Amniotic epithelial cell (primary cell): ENCODE results near the gene LIMS1.
"Not testable (repeated sequence)": the region's sequence is repeated elsewhere in the genome, so short reads cannot be mapped to it uniquely, and the experiment has no call there.

Source experiments
- DNase-seq: peaks from one replicate; pipeline ENCODE4 v3.0.0-alpha.2; 2010; ENCODE audit warnings: low read depth

LIMS1 gene

DNA sequence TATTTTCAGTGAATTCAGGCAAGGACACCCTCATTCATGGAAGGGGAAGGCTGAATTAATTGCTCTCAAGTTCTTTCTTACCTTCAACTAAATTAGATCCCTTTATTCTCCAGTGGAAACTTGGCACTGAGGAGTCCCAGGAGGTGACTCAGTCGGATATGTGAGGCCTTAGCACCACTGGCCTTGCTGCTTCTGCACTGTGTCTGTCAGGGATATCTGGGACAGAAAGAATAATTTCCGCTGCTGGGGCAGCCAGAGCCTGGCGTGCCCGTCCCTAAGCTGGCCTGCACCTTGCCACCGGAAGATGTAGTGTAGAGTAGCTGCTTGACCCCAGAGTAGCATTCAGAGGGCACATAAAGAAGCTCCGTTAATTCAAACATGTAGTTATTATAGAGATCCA, 53.4 kb downstream of the LIMS1 start:
- DNase-seq: peak; percentile 87

DNA sequence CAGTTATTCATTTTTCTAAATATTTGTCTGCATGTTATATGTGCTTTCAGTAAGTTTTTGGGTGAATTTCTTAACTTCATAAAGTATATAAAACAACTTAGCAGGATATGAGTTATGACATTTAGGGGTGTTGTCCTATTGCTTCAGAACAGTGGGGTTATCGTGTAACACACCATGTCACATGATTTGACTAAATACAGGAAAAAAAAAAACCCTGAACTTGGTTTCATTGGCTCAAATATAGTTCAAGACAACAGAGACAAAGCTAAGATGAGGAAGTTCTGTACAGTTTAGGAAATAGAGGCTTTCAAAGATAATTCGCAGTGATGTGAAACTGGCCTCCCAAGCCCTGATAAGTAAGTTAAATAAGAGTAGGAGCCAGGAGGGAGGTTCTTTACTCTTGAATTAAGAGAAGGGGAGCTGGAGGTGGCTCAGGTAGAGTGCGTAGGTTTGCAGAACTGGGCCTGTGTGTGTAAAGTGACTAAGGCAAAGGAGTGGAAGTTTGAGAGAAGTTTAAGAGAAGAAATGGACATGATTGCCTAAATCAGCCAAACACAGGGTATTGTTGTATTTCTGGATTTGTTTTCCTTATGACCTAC, 53.9 kb downstream of the LIMS1 start:
- peak; percentile 77 for DNase-seq

DNA sequence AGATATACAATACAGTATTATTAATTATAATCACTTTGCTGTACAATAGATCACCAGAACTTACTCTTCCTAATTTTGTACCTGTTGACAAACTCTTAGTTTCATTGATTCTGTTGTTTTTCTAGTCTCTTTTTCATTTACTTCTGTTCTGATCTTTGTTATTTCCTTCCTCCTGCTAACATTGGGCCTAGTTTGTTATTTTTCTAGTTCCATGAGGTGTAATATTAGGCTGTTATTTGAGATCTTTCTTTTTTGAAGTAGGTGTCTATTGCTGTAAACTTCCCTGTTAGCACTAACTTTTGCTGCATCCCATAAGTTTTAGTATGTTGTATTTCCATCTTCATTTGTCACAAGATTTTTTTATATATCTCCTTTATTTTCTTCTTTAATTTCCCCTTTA, 55.1 kb downstream of the LIMS1 start:
- no peak for DNase-seq

DNA sequence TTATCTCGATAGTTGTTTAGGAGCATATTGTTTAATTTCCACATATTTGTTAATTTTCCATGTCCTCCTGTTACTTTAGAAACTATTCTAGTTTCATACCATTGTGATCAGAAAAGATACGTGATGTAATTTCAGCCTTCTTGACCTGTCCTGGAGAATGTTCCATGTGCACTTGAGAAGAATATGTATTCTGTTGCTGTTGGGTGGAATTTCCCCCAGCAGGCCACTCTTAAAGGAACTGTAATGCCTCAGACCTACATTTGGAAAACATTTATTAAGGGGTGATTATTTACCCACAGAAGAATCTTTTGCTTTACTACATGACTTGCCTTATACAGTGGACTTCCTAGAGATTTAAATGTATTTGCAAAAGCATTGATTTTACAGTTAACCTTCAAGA, 55.5 kb downstream of the LIMS1 start:
- no peak for DNase-seq

DNA sequence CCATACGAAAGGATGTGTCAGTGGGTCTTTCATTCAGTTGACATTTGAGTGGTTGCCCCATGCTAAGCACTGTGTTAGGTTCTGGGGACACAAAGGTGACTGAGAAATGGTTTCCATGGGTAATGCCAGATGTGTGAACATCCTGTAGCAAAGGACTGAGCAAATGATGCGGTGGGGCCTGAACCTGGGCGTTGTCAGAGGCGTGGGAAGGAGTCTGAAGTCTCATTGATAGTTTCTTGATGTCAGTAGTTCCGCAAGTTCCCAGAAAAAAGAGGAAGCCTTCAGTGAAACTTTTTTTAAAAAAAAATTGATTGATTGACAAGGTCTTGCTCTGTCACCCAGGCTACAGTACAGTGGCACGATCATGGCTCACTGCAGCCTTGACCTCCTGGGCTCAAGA, 56.9 kb downstream of the LIMS1 start:
- no peak for DNase-seq

DNA sequence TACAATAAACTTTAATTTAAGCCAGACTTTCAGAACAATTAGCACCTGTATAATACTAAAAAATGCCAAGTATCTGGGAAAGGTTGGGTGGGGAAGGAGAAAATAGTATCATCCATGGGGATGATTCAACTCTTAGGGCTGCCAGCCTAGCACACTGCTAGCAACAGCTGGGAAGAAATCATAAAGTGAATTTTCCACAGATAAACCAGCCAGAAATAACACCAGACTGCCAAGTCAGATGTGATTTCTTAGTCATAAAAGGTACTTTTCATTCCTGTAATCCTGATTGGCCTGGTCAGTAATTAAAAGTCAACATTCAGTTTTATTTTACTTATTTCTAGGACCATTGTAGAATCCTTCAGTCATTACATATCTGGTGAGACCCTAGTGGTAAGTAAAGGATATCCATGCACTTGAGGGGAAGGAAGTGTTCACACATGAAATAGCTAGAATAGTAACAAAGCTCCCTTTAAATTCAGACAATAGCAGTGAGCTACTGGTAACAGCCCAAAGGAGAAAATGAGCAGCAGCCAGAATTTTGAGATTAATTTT, 59.4 kb downstream of the LIMS1 start:
- peak; percentile 82 for DNase-seq

DNA sequence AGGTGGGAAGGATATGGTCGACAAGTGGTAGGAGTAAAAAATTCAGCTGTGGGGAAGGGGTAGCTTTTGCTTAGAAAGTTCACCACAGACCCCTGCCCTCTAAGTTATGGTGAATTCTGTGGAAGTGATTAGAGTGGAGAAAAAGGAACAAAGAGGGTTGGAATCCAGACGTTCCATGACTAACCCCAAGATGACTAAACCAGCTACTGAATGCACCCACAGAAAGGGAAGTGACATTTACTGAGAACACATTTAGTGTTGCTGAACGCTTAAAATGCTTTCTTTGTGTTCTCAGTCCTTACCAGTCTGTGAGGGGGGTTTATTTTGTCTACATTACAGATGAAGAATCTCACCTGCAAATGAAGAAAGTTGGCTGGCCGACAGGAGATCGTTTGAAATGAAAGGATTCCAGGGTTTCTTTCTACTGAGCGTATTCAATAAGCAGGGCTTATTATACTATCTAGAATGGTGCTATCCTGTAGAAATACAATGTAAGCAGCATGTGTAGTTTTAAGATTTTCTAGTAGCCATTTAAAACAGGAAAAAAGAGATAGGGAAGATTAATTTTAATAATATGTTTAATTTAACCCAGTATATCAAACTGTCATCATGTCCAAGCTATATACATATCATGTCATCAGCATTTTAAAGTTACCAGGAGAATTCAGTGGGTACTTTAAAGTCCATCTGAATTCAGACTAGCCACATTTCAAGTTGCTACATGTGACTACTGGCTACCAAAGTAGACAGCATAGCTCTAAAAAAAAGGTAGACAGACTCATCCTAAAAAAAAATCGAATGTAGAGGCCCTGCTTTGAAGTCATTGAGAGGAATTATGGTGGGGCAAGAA, 60.1 kb downstream of the LIMS1 start:
- DNase-seq: peak; percentile 92

DNA sequence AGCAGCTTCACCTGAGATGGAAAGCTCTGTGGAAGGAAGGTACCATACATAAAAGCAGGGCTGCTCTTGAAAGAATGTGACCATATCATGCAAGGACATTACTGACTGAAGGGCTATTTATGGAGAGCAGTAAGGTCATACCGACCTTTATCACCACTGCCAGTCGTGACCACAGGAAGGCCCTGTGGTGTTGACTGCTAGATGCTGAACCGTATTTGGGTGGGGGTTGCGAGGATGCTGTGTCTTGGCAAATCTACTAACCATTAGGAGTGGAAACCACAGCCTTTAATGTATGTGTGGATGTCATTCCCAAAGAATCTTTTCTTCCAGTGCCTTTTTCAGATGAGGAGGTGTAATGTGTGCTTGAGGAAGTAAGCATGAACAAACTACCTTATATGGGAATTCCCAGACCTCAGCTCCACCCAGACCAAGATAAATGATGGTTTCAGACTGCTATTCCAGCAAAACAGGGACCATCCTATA, 60.8 kb downstream of the LIMS1 start:
- peak; percentile 98 for DNase-seq

DNA sequence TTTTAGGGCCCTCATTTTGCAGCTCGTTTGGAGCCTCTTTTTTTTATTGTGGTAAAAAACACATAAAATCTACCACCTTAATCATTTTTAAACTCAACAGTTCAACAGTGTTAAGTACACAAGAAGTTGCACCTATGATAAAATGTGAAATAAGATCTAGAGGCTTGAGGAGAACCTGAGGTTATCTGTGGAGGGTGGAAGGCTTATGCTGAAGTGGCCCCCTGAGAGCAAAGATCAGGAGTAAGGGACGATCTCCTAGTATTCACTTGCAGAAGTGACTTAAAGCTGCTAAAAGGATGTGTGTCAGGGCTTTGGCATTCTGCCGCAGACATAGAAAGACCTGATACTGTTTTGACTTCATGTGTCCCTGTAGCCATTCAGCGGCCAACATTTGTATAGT, 61.5 kb downstream of the LIMS1 start:
- DNase-seq: not testable (repeated sequence)

DNA sequence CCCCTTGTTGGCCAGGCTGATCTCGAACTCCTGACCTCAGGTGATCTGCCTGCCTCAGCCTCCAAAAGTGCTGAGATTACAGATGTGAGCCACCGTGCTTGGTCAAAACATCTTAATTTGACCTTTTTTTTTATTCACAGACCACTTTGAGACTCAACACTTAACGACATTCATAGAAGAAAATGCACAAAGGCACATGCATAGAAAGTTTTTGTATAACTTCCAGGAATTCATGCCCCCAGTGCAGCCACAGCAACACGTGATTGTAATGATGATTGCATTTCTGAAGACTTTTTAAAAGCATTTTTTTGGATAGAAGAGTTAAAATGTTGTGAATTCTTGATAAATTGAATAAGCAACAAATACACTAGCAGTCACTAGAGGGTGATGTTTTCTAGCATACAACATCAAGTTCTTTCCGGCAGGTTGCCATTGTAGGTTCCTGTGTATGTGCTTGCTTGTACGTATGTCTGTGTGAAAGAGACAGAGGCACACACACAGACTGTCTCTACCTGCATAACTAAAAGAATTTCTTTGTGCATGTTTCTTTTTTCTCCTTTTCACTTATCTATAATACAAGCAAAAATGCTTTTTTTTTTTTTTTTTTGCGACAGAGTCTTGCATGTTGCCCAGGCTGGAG, 63.0 kb downstream of the LIMS1 start:
- DNase-seq: peak; percentile 78

DNA sequence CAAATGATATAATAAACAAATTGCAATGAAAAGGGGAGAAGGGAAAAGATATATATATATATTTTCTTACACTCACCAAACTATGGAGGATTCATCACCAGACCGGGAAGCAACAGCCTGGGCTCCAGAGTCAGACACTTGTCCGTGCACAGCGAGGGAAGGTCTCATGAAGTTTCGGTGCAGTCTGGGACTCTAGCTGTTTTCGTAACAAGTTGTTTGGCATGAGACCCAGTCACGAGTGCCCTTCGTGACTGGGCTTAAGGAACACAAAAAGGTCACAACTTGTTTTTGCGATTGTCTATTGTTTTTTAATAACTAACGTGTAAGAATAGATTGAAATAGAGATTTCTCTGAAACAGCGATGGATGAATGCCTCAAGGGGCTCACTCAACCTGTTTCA, 66.9 kb downstream of the LIMS1 start:
- DNase-seq: not testable (repeated sequence)

DNA sequence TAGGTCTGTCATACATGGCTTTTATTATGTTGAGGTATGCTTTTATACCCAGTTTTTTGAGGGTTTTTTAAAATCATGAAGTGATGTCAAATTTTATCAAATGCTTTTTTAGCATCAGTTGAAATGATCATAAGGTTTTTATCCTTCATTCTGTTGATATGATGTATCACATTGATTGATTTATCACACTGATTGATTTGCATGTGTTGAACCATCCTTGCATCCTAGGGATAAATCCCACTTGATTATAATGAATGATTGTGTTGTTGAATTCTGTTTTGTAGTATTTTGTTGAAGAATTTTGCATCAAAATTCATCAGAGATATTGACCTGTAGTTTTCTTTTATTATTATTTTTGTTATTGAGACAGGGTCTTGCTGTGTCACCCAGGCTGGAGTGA, 68.2 kb downstream of the LIMS1 start:
- DNase-seq: no peak

DNA sequence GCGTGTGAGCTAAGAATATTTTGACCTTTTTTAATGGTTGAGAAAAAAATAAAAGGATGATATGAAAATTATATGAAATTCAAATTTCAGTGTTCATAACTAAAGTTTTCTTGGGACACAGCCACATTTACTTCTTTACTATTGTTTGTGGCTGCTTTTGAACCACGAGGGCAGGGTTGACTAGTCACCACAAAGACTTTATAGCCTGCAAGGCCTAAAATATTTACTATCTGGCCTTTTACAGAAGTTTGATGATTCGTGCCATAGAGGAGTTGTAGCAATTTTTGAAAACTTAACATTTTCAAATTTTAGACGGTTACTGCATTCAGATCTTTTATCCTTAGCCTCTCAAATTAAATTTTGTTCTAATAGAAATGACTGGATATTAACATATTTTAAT, 69.9 kb downstream of the LIMS1 start:
- peak; percentile 58 for DNase-seq

DNA sequence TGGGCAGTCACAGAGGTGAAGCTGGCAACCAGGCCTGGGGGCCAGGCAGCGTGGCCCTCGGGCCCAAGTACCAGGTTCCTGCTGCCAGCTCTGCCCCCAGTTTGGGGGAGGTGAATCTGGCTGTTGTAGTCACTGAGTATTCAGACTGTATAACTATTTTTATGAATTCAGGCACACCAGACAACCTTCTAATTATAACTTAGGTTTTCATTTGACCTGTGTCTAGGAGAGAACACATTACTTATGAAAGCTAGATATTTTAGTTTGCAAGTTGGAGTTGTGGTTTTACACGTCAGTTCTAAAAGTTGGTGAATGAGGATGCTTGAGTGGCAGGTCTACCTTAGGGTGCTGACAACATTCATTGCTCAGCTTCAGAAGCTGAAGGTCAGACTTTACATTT, 71.7 kb downstream of the LIMS1 start:
- DNase-seq: no peak

DNA sequence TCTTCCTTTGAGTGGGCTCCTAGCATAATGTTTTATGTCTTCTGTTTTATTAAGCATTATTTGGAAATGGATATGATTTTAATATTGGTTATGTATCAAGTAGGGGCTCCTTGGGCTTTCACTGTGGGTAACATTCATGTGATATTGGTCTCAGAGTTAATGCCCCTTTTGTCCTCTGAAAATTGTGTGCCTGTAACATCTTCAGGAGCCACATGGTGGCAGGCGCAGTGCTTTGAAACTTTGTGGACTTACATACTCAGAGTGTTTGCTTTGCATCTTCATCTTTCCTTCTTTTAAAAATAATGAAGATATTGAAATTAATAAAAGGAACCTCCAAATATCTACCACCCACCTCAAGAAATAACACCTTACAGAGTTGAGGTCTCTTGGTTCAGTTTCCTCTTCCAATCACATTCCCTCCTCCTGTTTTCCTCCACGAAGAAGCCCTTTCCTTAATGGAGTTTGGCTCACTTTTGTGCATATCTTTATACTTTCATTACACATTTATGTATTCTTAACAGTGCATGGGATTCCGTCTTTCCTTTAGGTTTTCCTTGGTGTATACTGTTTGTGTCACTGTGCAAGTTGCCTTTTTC, 73.5 kb downstream of the LIMS1 start:
- DNase-seq: peak; percentile 48

DNA sequence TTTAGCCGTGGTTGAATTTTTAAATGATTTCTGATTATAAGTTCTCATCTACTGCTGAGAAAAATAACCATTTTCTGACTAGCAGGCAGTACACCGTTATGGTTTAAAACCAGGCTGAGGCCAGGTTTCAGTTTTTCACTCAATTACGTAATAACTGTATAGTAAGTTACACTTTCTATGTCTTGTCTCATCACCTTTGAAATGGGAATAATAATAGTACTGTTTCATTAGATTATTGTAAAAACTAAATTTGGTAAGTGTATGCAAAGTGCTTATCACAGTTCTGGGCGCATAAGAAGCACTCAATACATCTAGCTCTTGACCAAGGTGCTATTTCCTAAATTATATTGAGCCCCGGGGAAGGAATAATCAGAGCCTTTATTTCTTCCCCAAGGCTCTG, 76.8 kb downstream of the LIMS1 start:
- no peak for DNase-seq

DNA sequence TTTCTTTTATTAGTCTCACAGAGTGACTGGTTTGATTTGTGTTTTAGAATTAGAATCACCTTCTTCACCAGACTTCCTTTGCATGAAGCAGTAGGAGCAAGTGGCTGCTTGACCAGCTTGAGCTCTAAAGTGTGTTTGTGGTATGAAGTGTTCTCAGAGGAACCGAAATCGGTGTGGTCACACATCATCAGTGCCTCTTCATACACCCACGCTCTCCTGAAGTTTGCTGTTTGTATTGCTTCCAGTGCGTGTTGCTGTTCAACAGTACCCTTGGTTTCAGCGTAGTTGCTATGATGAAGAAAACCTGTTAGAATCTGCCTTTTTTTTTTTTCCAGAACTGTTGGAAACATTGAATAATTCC, 77.9 kb downstream of the LIMS1 start:
- DNase-seq: peak; percentile 80

DNA sequence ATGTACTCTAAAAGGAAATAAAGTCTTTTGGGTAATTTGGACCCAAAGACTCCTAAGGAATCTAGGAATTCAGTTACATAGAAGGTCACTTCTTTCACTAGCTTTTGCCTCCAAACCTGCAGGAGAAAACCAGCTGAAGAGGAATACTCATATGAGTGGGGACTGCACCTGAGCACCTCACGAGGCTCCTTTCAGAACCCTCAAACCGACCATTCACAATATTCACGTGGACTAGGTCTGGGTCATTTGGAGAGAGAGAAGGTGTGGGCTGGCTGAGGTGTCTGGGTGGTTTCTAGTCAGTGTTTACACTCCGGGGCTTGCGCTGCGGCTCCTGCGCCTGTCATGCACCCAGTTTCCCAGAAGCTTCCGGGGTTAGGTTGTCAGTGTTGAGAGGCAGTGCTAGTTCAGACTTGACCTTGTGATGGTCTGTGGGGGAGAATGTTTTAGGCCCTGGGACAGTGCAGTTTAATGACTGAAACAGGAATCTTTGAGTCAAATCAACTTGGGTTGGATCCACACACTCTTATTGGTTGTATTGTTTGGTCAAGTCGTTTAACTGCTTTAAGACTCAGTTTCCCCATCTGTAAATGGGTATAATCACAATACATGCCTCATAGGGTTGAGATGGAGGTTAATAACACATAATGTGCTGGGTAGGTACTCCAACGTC, 78.4 kb downstream of the LIMS1 start:
- DNase-seq: no peak

DNA sequence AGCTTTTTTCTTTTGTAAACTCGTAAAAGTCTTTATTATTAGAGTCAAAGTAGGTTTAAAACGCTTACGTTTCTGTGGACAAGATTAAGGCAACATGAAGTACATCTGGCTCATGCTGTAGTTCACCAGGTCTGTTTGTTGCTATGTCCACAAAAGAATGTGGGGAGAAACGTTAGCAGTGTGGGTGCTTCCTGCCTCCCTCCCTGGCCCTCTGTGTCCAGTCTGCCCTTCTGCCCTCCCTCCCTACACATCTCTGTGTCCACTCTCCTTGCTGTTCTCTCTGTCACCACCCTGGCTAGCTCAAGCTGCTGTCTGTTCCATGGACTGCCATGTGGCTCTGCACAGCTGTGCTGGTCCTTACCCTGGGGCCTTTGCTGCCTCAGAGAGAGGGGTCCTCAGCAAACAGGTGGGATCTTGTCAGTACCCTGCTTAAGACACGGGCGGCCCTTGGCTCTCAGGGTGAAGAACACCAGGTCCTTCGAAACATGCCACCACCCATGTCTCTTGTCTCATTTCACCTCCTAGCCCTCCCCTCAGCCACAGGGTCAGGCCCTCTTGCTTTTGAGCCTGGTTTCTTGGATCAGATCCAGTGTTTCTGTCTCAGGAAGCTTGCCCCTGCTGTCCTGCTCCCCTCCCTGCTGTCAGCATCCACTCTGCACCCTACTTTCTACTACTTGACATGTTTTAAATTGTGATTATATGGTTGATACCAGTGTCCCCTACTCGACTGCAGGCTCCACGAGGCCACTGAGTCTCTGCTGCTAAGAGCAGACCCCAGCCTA, 79.2 kb downstream of the LIMS1 start:
- DNase-seq: peak; percentile 55

DNA sequence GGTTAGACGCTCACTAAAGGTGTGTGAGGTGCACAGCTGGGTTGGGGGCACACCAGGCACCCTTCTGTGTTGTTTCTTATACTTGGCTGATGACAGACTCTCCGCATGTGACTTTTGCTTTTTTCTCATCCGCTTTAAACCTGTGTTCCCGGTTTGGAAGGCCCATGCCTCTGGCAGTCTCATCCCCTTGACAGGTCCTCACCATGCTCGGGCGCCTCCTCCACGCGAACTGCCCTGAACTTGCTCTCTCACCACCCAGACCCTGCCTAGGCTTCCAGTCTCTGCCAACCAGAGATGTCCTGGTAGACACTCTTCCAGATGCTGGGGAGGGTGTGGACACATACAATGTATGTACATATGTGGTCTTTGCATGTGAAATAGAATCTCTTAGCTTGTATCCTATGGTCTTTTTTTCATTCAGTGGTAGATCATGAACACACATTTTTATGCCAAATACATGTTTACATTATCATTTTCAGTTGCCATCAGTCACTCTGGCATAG, 79.8 kb downstream of the LIMS1 start:
- DNase-seq: no peak

DNA sequence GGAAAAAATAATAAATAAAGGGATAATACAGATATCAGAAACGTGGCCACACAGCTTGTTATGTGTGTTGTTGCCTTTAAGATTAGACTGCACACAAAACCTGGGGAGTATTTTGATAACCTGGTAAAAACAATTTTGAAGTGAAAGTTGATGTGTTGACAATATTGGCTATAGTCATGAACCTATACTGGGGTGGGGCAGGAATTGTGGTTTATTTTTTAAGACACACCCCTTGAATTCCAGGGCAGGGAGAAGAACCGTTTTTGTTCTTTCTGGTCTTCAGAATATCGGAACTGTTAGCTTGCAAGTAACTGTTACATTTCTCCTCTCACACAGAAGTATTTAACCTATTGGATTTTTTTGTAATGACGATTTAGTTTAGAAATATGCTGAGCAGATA, 80.4 kb downstream of the LIMS1 start:
- no peak for DNase-seq
